ENCODE data around the gene MORN2. TPM values are rescaled to one million over a fixed set of nuclear protein-coding genes. Genes with fewer than 3 reads are reported as not detected.

Gene MORN2
- total RNA-seq, 1 donor from 2014 or later: 16.6 TPM

DNA sequence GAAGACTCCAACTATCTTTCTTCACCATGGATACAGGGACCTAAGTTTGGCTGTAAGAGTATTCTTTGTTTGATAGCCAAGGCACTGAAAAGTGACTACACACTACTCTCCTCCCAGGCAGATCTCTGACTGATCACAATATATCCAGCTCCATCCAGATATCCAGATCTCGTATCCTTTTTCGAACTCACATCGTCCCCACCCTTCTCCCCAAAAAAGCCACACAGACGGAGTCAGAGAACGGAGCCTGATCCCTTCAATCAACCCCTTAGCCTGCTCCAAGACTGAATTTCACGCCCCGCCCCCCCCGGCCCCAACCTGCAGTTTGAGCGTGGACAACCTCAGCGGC lies 575 bp upstream of the MORN2 start:
- peak overlapping the region; percentile 99 for H2AFZ ChIP-seq (ENCODE audit: low read depth, low read length)
- peak overlapping the region; percentile 68 for H3K27ac Mint-ChIP-seq (ENCODE audit: unreplicated experiment)
- peaks cover 43% of the 10 kb centered on the region for H3K79me2 ChIP-seq (ENCODE audit: insufficient read depth, low read length)
- no peaks in the 10 kb centered on the region for H3K36me3 ChIP-seq (ENCODE audit: insufficient read depth, low read length)
- no peaks in the 10 kb centered on the region for H3K27me3 Mint-ChIP-seq (ENCODE audit: low read depth, unreplicated experiment)
- no peaks in the 10 kb centered on the region for H4K20me1 ChIP-seq (ENCODE audit: insufficient read depth, low read length)
- TF ChIP-seq EZH2 (IDR thresholded peaks at IDR 0.05; ENCODE audit: insufficient read depth, low read length): no peak
- no peak for TF ChIP-seq CTCF (IDR thresholded peaks at IDR 0.05; ENCODE audit: insufficient read depth, low read depth, low read length)
- no peaks in the 10 kb centered on the region for H3K9me3 ChIP-seq (ENCODE audit: insufficient read depth, low read depth, low read length)
- H3K9ac ChIP-seq (ENCODE audit: low read length): peak overlapping the region; percentile 89
- peak overlapping the region; percentile 94 for H3K4me3 ChIP-seq (ENCODE audit: insufficient read depth, low read depth, low read length)
- peaks cover 8% of the 10 kb centered on the region for H3K4me1 Mint-ChIP-seq (ENCODE audit: low read depth, unreplicated experiment)
- peak overlapping the region; percentile 94 for H3K4me3 Mint-ChIP-seq (ENCODE audit: unreplicated experiment)
- H3K4me2 ChIP-seq (ENCODE audit: low read length): peak overlapping the region; percentile 94
- DNase-seq (ENCODE audit: low read depth) (no peak), FAIRE-seq (no peak)
- H3K9me3 Mint-ChIP-seq (ENCODE audit: unreplicated experiment): peaks cover 1% of the 10 kb centered on the region
- H3K36me3 Mint-ChIP-seq (ENCODE audit: low read depth, unreplicated experiment): peaks cover 3% of the 10 kb centered on the region
- peak overlapping the region; percentile 73 for H3K27ac ChIP-seq (ENCODE audit: low read depth, low read length)
- peaks cover 14% of the 10 kb centered on the region for H3K4me1 ChIP-seq (ENCODE audit: insufficient read depth, low read length)
- H3K27me3 ChIP-seq (ENCODE audit: insufficient read depth, low read length): no peaks in the 10 kb centered on the region

DNA sequence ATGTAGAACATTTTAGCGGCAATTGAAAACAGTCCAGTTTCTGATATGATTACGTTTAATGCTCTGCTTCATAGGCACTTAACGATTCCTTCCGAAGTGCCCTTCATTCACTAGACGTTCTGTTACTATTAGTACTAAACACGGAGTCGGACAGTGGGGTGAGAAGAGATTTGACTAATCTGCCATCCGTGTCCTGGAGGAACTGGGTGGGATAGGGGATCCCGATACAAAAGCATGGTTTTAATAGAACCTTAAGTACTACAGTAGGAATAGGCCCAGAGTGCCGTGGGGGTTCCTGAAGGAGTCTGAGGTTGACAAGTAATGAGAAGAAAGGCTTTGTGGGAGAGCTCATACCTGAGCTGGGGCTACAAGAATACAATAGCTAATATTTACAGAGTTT lies 631 bp downstream of the MORN2 start:
- peaks cover 37% of the 10 kb centered on the region for H3K79me2 ChIP-seq (ENCODE audit: insufficient read depth, low read length)
- H3K27ac ChIP-seq (ENCODE audit: low read depth, low read length): peak overlapping the region; percentile 73
- no peaks in the 10 kb centered on the region for H4K20me1 ChIP-seq (ENCODE audit: insufficient read depth, low read length)
- peak overlapping the region; percentile 89 for H3K9ac ChIP-seq (ENCODE audit: low read length)
- no peak for FAIRE-seq
- peak overlapping the region; percentile 94 for H3K4me3 Mint-ChIP-seq (ENCODE audit: unreplicated experiment)
- peak overlapping the region; percentile 99 for H2AFZ ChIP-seq (ENCODE audit: low read depth, low read length)
- H3K4me1 ChIP-seq (ENCODE audit: insufficient read depth, low read length): peaks cover 14% of the 10 kb centered on the region
- no peak for DNase-seq (ENCODE audit: low read depth)
- H3K27ac Mint-ChIP-seq (ENCODE audit: unreplicated experiment): peak overlapping the region; percentile 68
- H3K9me3 Mint-ChIP-seq (ENCODE audit: unreplicated experiment): no peaks in the 10 kb centered on the region
- peaks cover 2% of the 10 kb centered on the region for H3K36me3 Mint-ChIP-seq (ENCODE audit: low read depth, unreplicated experiment)
- H3K36me3 ChIP-seq (ENCODE audit: insufficient read depth, low read length): no peaks in the 10 kb centered on the region
- H3K9me3 ChIP-seq (ENCODE audit: insufficient read depth, low read depth, low read length): no peaks in the 10 kb centered on the region
- peak overlapping the region; percentile 94 for H3K4me2 ChIP-seq (ENCODE audit: low read length)
- no peaks in the 10 kb centered on the region for H3K27me3 ChIP-seq (ENCODE audit: insufficient read depth, low read length)
- peak overlapping the region; percentile 94 for H3K4me3 ChIP-seq (ENCODE audit: insufficient read depth, low read depth, low read length)
- H3K27me3 Mint-ChIP-seq (ENCODE audit: low read depth, unreplicated experiment): no peaks in the 10 kb centered on the region
- peaks cover 8% of the 10 kb centered on the region for H3K4me1 Mint-ChIP-seq (ENCODE audit: low read depth, unreplicated experiment)
- no peak for TF ChIP-seq EZH2 (IDR thresholded peaks at IDR 0.05; ENCODE audit: insufficient read depth, low read length)

GRCh38 chr2:38886063-38886462 lies 10.3 kb downstream of the MORN2 start:
- Histone ChIP-seq H3K9me3 (ENCODE audit: insufficient read depth, low read depth, low read length) (no peaks in the 10 kb centered on the region), H3K9ac (ENCODE audit: low read length) (no peak overlapping the region), H2AFZ (ENCODE audit: low read depth, low read length) (no peak overlapping the region), H3K4me1 (ENCODE audit: insufficient read depth, low read length) (no peaks in the 10 kb centered on the region), H3K36me3 (ENCODE audit: insufficient read depth, low read length) (no peaks in the 10 kb centered on the region), H3K79me2 (ENCODE audit: insufficient read depth, low read length) (no peaks in the 10 kb centered on the region), H4K20me1 (ENCODE audit: insufficient read depth, low read length) (no peaks in the 10 kb centered on the region), H3K27me3 (ENCODE audit: insufficient read depth, low read length) (no peaks in the 10 kb centered on the region), H3K4me2 (ENCODE audit: low read length) (no peak overlapping the region), H3K4me3 (ENCODE audit: insufficient read depth, low read depth, low read length) (no peak overlapping the region), H3K27ac (ENCODE audit: low read depth, low read length) (no peak overlapping the region)
- no peaks in the 10 kb centered on the region for H3K36me3 Mint-ChIP-seq (ENCODE audit: low read depth, unreplicated experiment)
- no peaks in the 10 kb centered on the region for H3K27me3 Mint-ChIP-seq (ENCODE audit: low read depth, unreplicated experiment)
- H3K4me1 Mint-ChIP-seq (ENCODE audit: low read depth, unreplicated experiment): no peaks in the 10 kb centered on the region
- FAIRE-seq: no peak
- H3K4me3 Mint-ChIP-seq (ENCODE audit: unreplicated experiment): no peak overlapping the region
- no peak overlapping the region for H3K27ac Mint-ChIP-seq (ENCODE audit: unreplicated experiment)
- DNase-seq (ENCODE audit: low read depth): no peak
- no peak for TF ChIP-seq CTCF (IDR thresholded peaks at IDR 0.05; ENCODE audit: insufficient read depth, low read depth, low read length)
- TF ChIP-seq EZH2 (IDR thresholded peaks at IDR 0.05; ENCODE audit: insufficient read depth, low read length): no peak
- H3K9me3 Mint-ChIP-seq (ENCODE audit: unreplicated experiment): no peaks in the 10 kb centered on the region
